H1 (cell line): ENCODE measurements around the gene KLF13. TPM values are rescaled to one million over a fixed set of nuclear protein-coding genes. Genes with fewer than 3 reads are reported as not detected.

Experiments used
- CTCF ChIA-PET: fragments of 300-600 bp; sonication (Branson Sonifier 250); formaldehyde crosslinking; loops from one replicate; lab custom pipeline; 2021; ENCODE audit not compliant: partially characterized antibody; lab: Charles Lee
- POLR2A ChIA-PET: fragments of 300-600 bp; sonication (Branson Sonifier 250); formaldehyde crosslinking; loops from one replicate; lab custom pipeline; 2021; ENCODE audit warnings: inconsistent platforms; ENCODE audit not compliant: partially characterized antibody; lab: Charles Lee
- DNase-seq, 2 experiments: peaks; one replicate each; pipeline versions ENCODE4 v3.0.0 to v3.0.0-alpha.2; 2010 to 2022; ENCODE audit warnings: low spot score in 2 of 2, low read depth in 1 of 2, mixed read lengths in 1 of 2
- FAIRE-seq: peaks from 2 replicates; lab custom pipeline; 2011; peaks lifted over from hg19 to GRCh38; lab: Jason Lieb, UNC
- H2AFZ ChIP-seq: 2 replicates; pipeline ENCODE4 v1.8.1; 2012; ENCODE audit warnings: low read length, inconsistent platforms
- H2AK5ac ChIP-seq: 2 replicates; pipeline ENCODE4 v1.6.1; 2013; ENCODE audit warnings: low read depth, low read length
- H2BK120ac ChIP-seq: replicated peaks from 2 replicates; pipeline ENCODE3; 2013; ENCODE audit warnings: low read depth, low read length, inconsistent platforms
- H2BK12ac ChIP-seq: 2 replicates; pipeline ENCODE4 v1.6.1; 2013; ENCODE audit warnings: low read depth, low read length
- H2BK15ac ChIP-seq: 2 replicates; pipeline ENCODE4 v1.6.1; 2013; ENCODE audit warnings: low read length
- H2BK20ac ChIP-seq: 2 replicates; pipeline ENCODE4 v1.6.1; 2013; ENCODE audit warnings: low read length
- H2BK5ac ChIP-seq: 2 replicates; pipeline ENCODE4 v1.6.1; 2013; ENCODE audit warnings: low read depth, low read length
- H3K14ac ChIP-seq: 2 replicates; pipeline ENCODE4 v1.6.1; 2013; ENCODE audit warnings: inconsistent platforms; ENCODE audit not compliant: insufficient read length
- H3K18ac ChIP-seq: 2 replicates; pipeline ENCODE4 v1.6.1; 2013; ENCODE audit warnings: low read length; ENCODE audit errors: extremely low read depth
- H3K23ac ChIP-seq: 2 replicates; pipeline ENCODE4 v1.6.1; 2013; ENCODE audit warnings: inconsistent platforms; ENCODE audit not compliant: insufficient read length
- H3K23me2 ChIP-seq: 2 replicates; pipeline ENCODE4 v1.6.1; 2013; ENCODE audit warnings: low read depth, low read length
- H3K27ac ChIP-seq: 2 replicates; pipeline ENCODE4 v1.6.1; 2011; ENCODE audit warnings: low read depth, low read length, inconsistent platforms
- H3K27me3 ChIP-seq, 4 experiments: replicated peaks in 1 of 4; 1 replicate in 1 of 4; 2 replicates in 3 of 4; pipeline versions ENCODE4 v1.6.1 to v1.8.1; 2011 to 2013; ENCODE audit warnings: low read length in 3 of 4, mild to moderate bottlenecking in 3 of 4, inconsistent platforms in 2 of 4, mixed read lengths in 2 of 4, moderate library complexity in 1 of 4; ENCODE audit not compliant: control insufficient read depth in 3 of 4, insufficient read depth in 3 of 4; ENCODE audit errors: extremely low read depth in 1 of 4
- H3K36me3 ChIP-seq, 4 experiments: 2 replicates each; pipeline versions ENCODE4 v1.6.1 to v1.8.1; 2011 to 2013; ENCODE audit warnings: mild to moderate bottlenecking in 4 of 4, low read length in 3 of 4, moderate library complexity in 2 of 4, control low read depth in 1 of 4, inconsistent platforms in 1 of 4; ENCODE audit not compliant: insufficient read depth in 4 of 4, control insufficient read depth in 2 of 4
- H3K4ac ChIP-seq: replicated peaks from 2 replicates; pipeline ENCODE3; 2013; ENCODE audit warnings: low read length, low read depth, mixed read lengths, inconsistent platforms; ENCODE audit not compliant: insufficient read length
- H3K4me1 ChIP-seq, 4 experiments: replicated peaks in 1 of 4; 1 replicate in 1 of 4; 2 replicates in 3 of 4; pipeline versions ENCODE4 v1.6.1 to v1.8.1; 2011 to 2013; ENCODE audit warnings: low read length in 3 of 4, inconsistent platforms in 2 of 4, mixed read lengths in 1 of 4; ENCODE audit not compliant: insufficient read depth in 4 of 4, control insufficient read depth in 3 of 4
- H3K4me2 ChIP-seq, 2 experiments: 2 replicates each; pipeline versions ENCODE4 v1.6.1 to v1.8.1; 2011 to 2013; ENCODE audit warnings: low read depth in 2 of 2, low read length in 2 of 2, control low read depth in 1 of 2, inconsistent platforms in 1 of 2, mild to moderate bottlenecking in 1 of 2; ENCODE audit not compliant: insufficient read depth in 1 of 2
- H3K4me3 ChIP-seq, 4 experiments: fragments of 200-600, 300-600 bp in 1 of 4; sonication (generic), shearing (Covaris generic), sonication (Bioruptor Twin) in 1 of 4; 2 replicates each; pipeline versions ENCODE4 v1.5.1 to v1.8.1; 2011 to 2016; ENCODE audit warnings: low read length in 4 of 4, low read depth in 3 of 4, control low read depth in 2 of 4, inconsistent platforms in 2 of 4, mild to moderate bottlenecking in 2 of 4, mixed read lengths in 1 of 4, moderate library complexity in 1 of 4; ENCODE audit not compliant: insufficient read depth in 2 of 4; ENCODE audit errors: extremely low read depth in 1 of 4
- H3K56ac ChIP-seq: replicated peaks from 2 replicates; pipeline ENCODE3; 2013; ENCODE audit warnings: low read depth, mild to moderate bottlenecking, mixed read lengths, low read length, inconsistent platforms; ENCODE audit not compliant: insufficient read length
- H3K79me1 ChIP-seq: 2 replicates; pipeline ENCODE4 v1.6.1; 2013; ENCODE audit warnings: low read depth, low read length, control low read depth
- H3K79me2 ChIP-seq, 2 experiments: 2 replicates each; pipeline versions ENCODE4 v1.6.1 to v1.8.1; 2012 to 2013; ENCODE audit warnings: low read length in 2 of 2, mild to moderate bottlenecking in 2 of 2, inconsistent platforms in 1 of 2; ENCODE audit not compliant: insufficient read depth in 2 of 2, control insufficient read depth in 1 of 2
- H3K9ac ChIP-seq, 4 experiments: replicated peaks in 1 of 4; 1 replicate in 1 of 4; 2 replicates in 3 of 4; pipeline versions ENCODE4 v1.6.1 to v1.8.1; 2011 to 2013; ENCODE audit warnings: low read depth in 3 of 4, low read length in 3 of 4, control low read depth in 2 of 4, mild to moderate bottlenecking in 2 of 4, moderate library complexity in 2 of 4, inconsistent platforms in 1 of 4; ENCODE audit errors: extremely low read depth in 1 of 4
- H3K9me3 ChIP-seq, 2 experiments: 2 replicates each; pipeline versions ENCODE4 v1.6.1 to v1.8.1; 2012 to 2013; ENCODE audit warnings: mild to moderate bottlenecking in 2 of 2, moderate library complexity in 2 of 2, control low read depth in 1 of 2, inconsistent platforms in 1 of 2, low read depth in 1 of 2, low read length in 1 of 2, mixed read lengths in 1 of 2; ENCODE audit not compliant: insufficient read depth in 2 of 2
- H4K20me1 ChIP-seq, 2 experiments: replicated peaks in 1 of 2; 2 replicates each; pipeline versions ENCODE3 to v1.8.1; 2011 to 2013; ENCODE audit warnings: inconsistent platforms in 2 of 2, low read length in 2 of 2, mild to moderate bottlenecking in 1 of 2; ENCODE audit not compliant: insufficient read depth in 2 of 2, control insufficient read depth in 1 of 2
- H4K5ac ChIP-seq: 2 replicates; pipeline ENCODE4 v1.6.1; 2013; ENCODE audit warnings: low read length, low read depth, mixed read lengths, inconsistent platforms; ENCODE audit not compliant: insufficient read length
- H4K8ac ChIP-seq: 2 replicates; pipeline ENCODE4 v1.8.0; 2013; ENCODE audit warnings: mild to moderate bottlenecking, moderate library complexity, low read length, inconsistent platforms; ENCODE audit not compliant: insufficient read depth; ENCODE audit errors: extremely low read depth
- H4K91ac ChIP-seq: replicated peaks from 2 replicates; pipeline ENCODE3; 2013; ENCODE audit warnings: low read length, mixed read lengths, inconsistent platforms; ENCODE audit not compliant: insufficient read length
- ATF2 ChIP-seq: IDR thresholded peaks from 2 replicates; pipeline ENCODE4 v1.6.1; 2012; ENCODE audit warnings: low read length, inconsistent platforms
- CHD2 ChIP-seq: IDR thresholded peaks from 2 replicates; pipeline ENCODE4 v1.6.1; 2012; ENCODE audit warnings: low read length, improper control_type of control experiment
- CTBP2 ChIP-seq: IDR thresholded peaks from 2 replicates; pipeline ENCODE4 v1.7.0; 2011; ENCODE audit warnings: borderline replicate concordance, mild to moderate bottlenecking, moderate library complexity, mixed read lengths, low read length; ENCODE audit not compliant: insufficient read depth, insufficient read length
- WGBS, 2 experiments: shearing (Covaris generic) in 1 of 2; methylation state at CpG; one replicate each; pipeline versions ENCODE4 v1.1.6 to v1.1.7; 2013 to 2015; ENCODE audit warnings: low lambda C conversion rate in 2 of 2, mixed read lengths in 2 of 2, inconsistent platforms in 1 of 2, low coverage in 1 of 2, missing lambda C conversion rate in 1 of 2; ENCODE audit not compliant: insufficient replicate concordance in 2 of 2, insufficient coverage in 1 of 2, insufficient read length in 1 of 2; ENCODE audit errors: extremely low coverage in 1 of 2, missing lambda C conversion rate in 1 of 2; 5-methylcytosine and 5-hydroxymethylcytosine counted together
- polyA plus RNA-seq, 7 experiments: library from polyadenylated mRNA; depleted of rRNA in 3 of 7; stranded (reverse) in 5 of 7; unstranded in 2 of 7; fragments of >200 nt in 5 of 7; fragments of 200-250 nt in 2 of 7; gene quantifications; 1 replicate in 5 of 7; 2 replicates in 1 of 7; 4 replicates in 1 of 7; pipeline versions ENCODE4 v1.2.1 to v1.2.3, GENCODE V29; 2011 to 2013; ENCODE audit warnings: missing spikeins in 2 of 7, mixed read lengths in 2 of 7
- total RNA-seq: library from RNA; stranded (reverse); fragmentation: NEBNext Ultra II Directional; extraction: Animal tissue kit (Norgen Biotek cat#: 25700); gene quantifications from 2 replicates; pipeline ENCODE4 v1.2.1, GENCODE V29; 2021

The KLF13 gene
- total and polyA plus RNA-seq, 2 of the 8 experiments (the other 6 are each of a cell fraction or from before 2014, with no cell fraction given) = 18.3 to 33.4 TPM

GRCh38 chr15:31304751-31305365, 21.8 kb upstream of the KLF13 start:
- no peak overlapping the region for H3K4me3 ChIP-seq
- H2BK120ac ChIP-seq = peak overlapping the region; percentile 33
- H3K4me1 ChIP-seq = peaks cover 18 to 62% (median 52%) of the 10 kb centered on the region in 4 experiments
- TF ChIP-seq CHD2 = no peak
- TF ChIP-seq CTBP2 = no peak
- TF ChIP-seq ATF2 = no peak
- no peak overlapping the region for H3K23ac ChIP-seq
- FAIRE-seq (no peak), DNase-seq (peak in 1 of 2 experiments; percentile 47)
- peak overlapping the region; percentile 83 for H3K18ac ChIP-seq
- peak overlapping the region; percentile 89; the same call in 1 of the 2 replicates for H2BK5ac ChIP-seq
- no peak overlapping the region for H2AFZ ChIP-seq
- H4K5ac ChIP-seq = no peak overlapping the region
- no peaks in the 10 kb centered on the region for H3K9me3 ChIP-seq
- H3K79me2 ChIP-seq = no peaks in the 10 kb centered on the region
- no peak overlapping the region for H3K27ac ChIP-seq
- no peak overlapping the region for H3K9ac ChIP-seq
- no peak overlapping the region for H3K4me2 ChIP-seq
- peak overlapping the region; percentile 17; the same call in 1 of the 2 replicates for H2AK5ac ChIP-seq
- no peaks in the 10 kb centered on the region for H3K23me2 ChIP-seq
- 91% methylated on average over 12 of the region's 12 CpGs; no CpG with 5 or more reads in 1 of the 2 experiments for WGBS, 2 experiments
- H2BK20ac ChIP-seq = peak overlapping the region; percentile 99
- H4K8ac ChIP-seq = no peak overlapping the region
- no peaks in the 10 kb centered on the region for H3K79me1 ChIP-seq
- H3K56ac ChIP-seq = no peak overlapping the region
- H3K4ac ChIP-seq = peak overlapping the region; percentile 35
- H3K14ac ChIP-seq = no peak overlapping the region
- peaks cover 0 to 2% (median 0%) of the 10 kb centered on the region in 4 experiments; a peak in 1 of 7 replicates for H3K27me3 ChIP-seq
- ChIA-PET CTCF (interaction anchor here (1.4 to 1.9 kb wide), 2 partner anchors 40 to 51 kb away, joined by 4 to 5 read pairs; no protein-coding TSS in a partner anchor), POLR2A (interaction anchor here (0.5 to 1.8 kb wide), 3 partner anchors 27 to 166 kb away, joined by 3 read pairs; no protein-coding TSS in a partner anchor)
- no peaks in the 10 kb centered on the region for H3K36me3 ChIP-seq
- H2BK12ac ChIP-seq = peak overlapping the region; percentile 85
- peak overlapping the region; percentile 92; the same call in 1 of the 2 replicates for H2BK15ac ChIP-seq
- no peaks in the 10 kb centered on the region for H4K20me1 ChIP-seq
- peak overlapping the region; percentile 96 for H4K91ac ChIP-seq
